DND-41 (cell line): ENCODE results near the gene TSEN2.

Experiments
- EZH2 ChIP-seq: IDR thresholded peaks from 3 replicates; pipeline ENCODE4 v1.6.1; 2012; ENCODE audit warnings: borderline replicate concordance, low read depth, mild to moderate bottlenecking, moderate library complexity, low read length, inconsistent platforms; ENCODE audit not compliant: severe bottlenecking
- TF ChIP-seq, protein P1 (sequence below): IDR thresholded peaks from 2 replicates; pipeline ENCODE4 v1.5.1; 2012; ENCODE audit warnings: borderline replicate concordance, low read length, moderate library complexity, mild to moderate bottlenecking; ENCODE audit not compliant: poor library complexity, severe bottlenecking; ENCODE audit errors: extremely low read depth

DNA sequence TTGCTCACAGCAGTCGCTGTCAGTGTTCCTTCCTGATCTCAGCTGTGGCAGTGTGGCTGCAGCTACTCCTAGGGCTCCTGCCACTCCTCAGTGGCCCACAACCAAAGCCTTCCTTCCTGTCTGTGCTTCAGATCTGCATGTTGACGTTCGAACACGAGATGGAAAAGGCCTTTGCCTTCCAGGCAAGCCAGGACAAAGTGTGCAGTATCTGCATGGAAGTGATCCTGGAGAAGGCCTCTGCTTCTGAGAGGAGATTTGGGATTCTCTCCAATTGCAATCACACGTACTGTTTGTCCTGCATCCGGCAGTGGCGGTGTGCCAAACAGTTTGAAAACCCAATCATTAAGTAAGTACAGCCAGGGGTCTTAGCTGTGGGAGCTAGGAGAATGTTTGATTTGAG, 90.4 kb downstream of the TSEN2 start:
- no peak for TF ChIP-seq EZH2
- TF ChIP-seq, protein P1, sequence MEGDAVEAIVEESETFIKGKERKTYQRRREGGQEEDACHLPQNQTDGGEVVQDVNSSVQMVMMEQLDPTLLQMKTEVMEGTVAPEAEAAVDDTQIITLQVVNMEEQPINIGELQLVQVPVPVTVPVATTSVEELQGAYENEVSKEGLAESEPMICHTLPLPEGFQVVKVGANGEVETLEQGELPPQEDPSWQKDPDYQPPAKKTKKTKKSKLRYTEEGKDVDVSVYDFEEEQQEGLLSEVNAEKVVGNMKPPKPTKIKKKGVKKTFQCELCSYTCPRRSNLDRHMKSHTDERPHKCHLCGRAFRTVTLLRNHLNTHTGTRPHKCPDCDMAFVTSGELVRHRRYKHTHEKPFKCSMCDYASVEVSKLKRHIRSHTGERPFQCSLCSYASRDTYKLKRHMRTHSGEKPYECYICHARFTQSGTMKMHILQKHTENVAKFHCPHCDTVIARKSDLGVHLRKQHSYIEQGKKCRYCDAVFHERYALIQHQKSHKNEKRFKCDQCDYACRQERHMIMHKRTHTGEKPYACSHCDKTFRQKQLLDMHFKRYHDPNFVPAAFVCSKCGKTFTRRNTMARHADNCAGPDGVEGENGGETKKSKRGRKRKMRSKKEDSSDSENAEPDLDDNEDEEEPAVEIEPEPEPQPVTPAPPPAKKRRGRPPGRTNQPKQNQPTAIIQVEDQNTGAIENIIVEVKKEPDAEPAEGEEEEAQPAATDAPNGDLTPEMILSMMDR: no peak
